GM19324 (cell line): ENCODE measurements around the gene DOCK2.
"Not testable (repeated sequence)": the region's sequence is repeated elsewhere in the genome, so short reads cannot be mapped to it uniquely, and the experiment has no call there.

Experiments used
- ATAC-seq: cut with Tn5 transposase; IDR thresholded peaks from one replicate; pipeline ENCODE4 v1.9.1; 2021; ENCODE audit warnings: mild to moderate bottlenecking, moderate library complexity; ENCODE audit not compliant: unreplicated experiment, low FRiP score

DOCK2 gene

GRCh38 chr5:169808880-169809279, 171.8 kb downstream of the DOCK2 start:
- not testable (repeated sequence) for ATAC-seq

GRCh38 chr5:169809281-169809680, 172.2 kb downstream of the DOCK2 start:
- no peak for ATAC-seq

GRCh38 chr5:169810524-169810923, 173.4 kb downstream of the DOCK2 start:
- no peak for ATAC-seq

- no peak for ATAC-seq
Observed at GRCh38 chr5:169811023-169811422, 173.9 kb downstream of the DOCK2 start.

GRCh38 chr5:169811680-169812079, 174.6 kb downstream of the DOCK2 start:
- ATAC-seq, result no peak

GRCh38 chr5:169812786-169813185, 175.7 kb downstream of the DOCK2 start:
- no peak for ATAC-seq

- ATAC-seq, result no peak
Observed at GRCh38 chr5:169814045-169814444, 177.0 kb downstream of the DOCK2 start.

GRCh38 chr5:169814522-169814921, 177.4 kb downstream of the DOCK2 start:
- ATAC-seq, result no peak

GRCh38 chr5:169817031-169817430, 180.0 kb downstream of the DOCK2 start:
- no peak for ATAC-seq

GRCh38 chr5:169826618-169827017, 189.5 kb downstream of the DOCK2 start:
- ATAC-seq, result no peak

- no peak for ATAC-seq
Observed at GRCh38 chr5:169827769-169828168, 190.7 kb downstream of the DOCK2 start.

GRCh38 chr5:169828385-169828784, 191.3 kb downstream of the DOCK2 start:
- no peak for ATAC-seq

- ATAC-seq, result no peak
Observed at GRCh38 chr5:169831331-169831730, 194.3 kb downstream of the DOCK2 start.

GRCh38 chr5:169832304-169832703, 195.2 kb downstream of the DOCK2 start:
- ATAC-seq, result no peak

GRCh38 chr5:169832845-169833244, 195.8 kb downstream of the DOCK2 start:
- no peak for ATAC-seq

GRCh38 chr5:169833681-169834292, 196.7 kb downstream of the DOCK2 start:
- not testable (repeated sequence) for ATAC-seq

GRCh38 chr5:169834540-169834939, 197.5 kb downstream of the DOCK2 start:
- ATAC-seq, result not testable (repeated sequence)

- ATAC-seq, result no peak
Observed at GRCh38 chr5:169836835-169837536, 199.9 kb downstream of the DOCK2 start.

GRCh38 chr5:169837686-169838085, 200.6 kb downstream of the DOCK2 start:
- ATAC-seq, result no peak

- ATAC-seq, result peak; percentile 57
Observed at GRCh38 chr5:169838688-169839087, 201.6 kb downstream of the DOCK2 start.

- no peak for ATAC-seq
Observed at GRCh38 chr5:169840405-169840804, 203.3 kb downstream of the DOCK2 start.

GRCh38 chr5:169842699-169843098, 205.6 kb downstream of the DOCK2 start:
- no peak for ATAC-seq
